H9 (cell line): ENCODE data around the gene IGLON5. TPM values are rescaled to one million over a fixed set of nuclear protein-coding genes. Genes with fewer than 3 reads are reported as not detected.
A peak's percentile ranks its signal among the peaks of the same experiment; 100 is the strongest.

Source experiments
- DNase-seq: peaks from one replicate; pipeline ENCODE4 v3.0.0-alpha.2; 2017
- H2AFZ ChIP-seq: one replicate; pipeline ENCODE4 v1.6.1; 2013; ENCODE audit warnings: mild to moderate bottlenecking, low read length, control low read depth, moderate library complexity
- H2AK5ac ChIP-seq: 2 replicates; pipeline ENCODE4 v1.6.1; 2013; ENCODE audit warnings: low read length, control low read depth, mixed read lengths; ENCODE audit not compliant: insufficient read length
- H2BK120ac ChIP-seq: one replicate; pipeline ENCODE4 v1.6.1; 2013; ENCODE audit warnings: low read depth, mild to moderate bottlenecking, low read length, control low read depth, inconsistent platforms; ENCODE audit not compliant: poor library complexity, severe bottlenecking
- H2BK12ac ChIP-seq: 2 replicates; pipeline ENCODE4 v1.6.1; 2013; ENCODE audit warnings: low read length, control low read depth, mixed read lengths, low read depth; ENCODE audit not compliant: insufficient read length
- H2BK15ac ChIP-seq: 2 replicates; pipeline ENCODE4 v1.6.1; 2013; ENCODE audit warnings: low read depth, low read length, control low read depth
- H2BK20ac ChIP-seq: one replicate; pipeline ENCODE4 v1.6.1; 2013; ENCODE audit warnings: low read depth, mild to moderate bottlenecking, low read length, control low read depth, inconsistent platforms; ENCODE audit not compliant: poor library complexity, severe bottlenecking
- H2BK5ac ChIP-seq: 2 replicates; pipeline ENCODE4 v1.6.1; 2013; ENCODE audit warnings: low read length, control low read depth, mixed read lengths; ENCODE audit not compliant: insufficient read length
- H3K14ac ChIP-seq: 2 replicates; pipeline ENCODE4 v1.6.1; 2013; ENCODE audit warnings: low read length, control low read depth; ENCODE audit not compliant: insufficient read depth
- H3K18ac ChIP-seq: 2 replicates; pipeline ENCODE4 v1.6.1; 2013; ENCODE audit warnings: low read depth, mild to moderate bottlenecking, mixed read lengths, low read length, control low read depth; ENCODE audit not compliant: insufficient read length
- H3K23ac ChIP-seq: 2 replicates; pipeline ENCODE4 v1.6.1; 2013; ENCODE audit warnings: low read length, control low read depth, mixed read lengths, low read depth; ENCODE audit not compliant: insufficient read length
- H3K23me2 ChIP-seq: 2 replicates; pipeline ENCODE4 v1.6.1; 2013; ENCODE audit warnings: low read depth, mild to moderate bottlenecking, mixed read lengths, low read length, control low read depth; ENCODE audit not compliant: insufficient read length, poor library complexity, severe bottlenecking
- H3K27ac ChIP-seq: 2 replicates; pipeline ENCODE4 v1.5.1; 2013; ENCODE audit warnings: low read length, control low read depth, mixed read lengths, low read depth; ENCODE audit not compliant: insufficient read length
- H3K27me3 ChIP-seq: 2 replicates; pipeline ENCODE4 v1.6.1; 2013; ENCODE audit warnings: low read length, control low read depth, inconsistent platforms; ENCODE audit not compliant: insufficient read depth
- H3K4ac ChIP-seq: 2 replicates; pipeline ENCODE4 v1.6.1; 2013; ENCODE audit warnings: low read depth, mild to moderate bottlenecking, control low read depth, inconsistent platforms, low read length, moderate library complexity
- H3K4me1 ChIP-seq: 2 replicates; pipeline ENCODE4 v1.6.1; 2013; ENCODE audit warnings: low read length, control low read depth, inconsistent platforms; ENCODE audit not compliant: insufficient read depth
- H3K4me2 ChIP-seq: 2 replicates; pipeline ENCODE4 v1.6.1; 2013; ENCODE audit warnings: low read length, control low read depth, mixed read lengths; ENCODE audit not compliant: insufficient read length, insufficient read depth
- H3K56ac ChIP-seq: 2 replicates; pipeline ENCODE4 v1.6.1; 2013; ENCODE audit warnings: low read depth, mild to moderate bottlenecking, mixed read lengths, low read length, control low read depth; ENCODE audit not compliant: insufficient read length
- H3K79me1 ChIP-seq: 2 replicates; pipeline ENCODE4 v1.6.1; 2013; ENCODE audit warnings: low read depth, mild to moderate bottlenecking, moderate library complexity, low read length, control low read depth, inconsistent platforms; ENCODE audit not compliant: insufficient read depth, poor library complexity, severe bottlenecking
- H3K79me2 ChIP-seq: 2 replicates; pipeline ENCODE4 v1.6.1; 2013; ENCODE audit warnings: low read length, control low read depth, inconsistent platforms; ENCODE audit not compliant: insufficient read depth
- H3K9ac ChIP-seq: 2 replicates; pipeline ENCODE4 v1.6.1; 2013; ENCODE audit warnings: low read length, control low read depth, mixed read lengths; ENCODE audit not compliant: insufficient read length; ENCODE audit errors: extremely low read depth
- H3K9me3 ChIP-seq: one replicate; pipeline ENCODE4 v1.6.1; 2013; ENCODE audit warnings: low read depth, low read length, inconsistent platforms; ENCODE audit not compliant: control insufficient read depth
- H3T11ph ChIP-seq: one replicate; pipeline ENCODE4 v1.6.1; 2013; ENCODE audit warnings: mild to moderate bottlenecking, low read length, control low read depth, inconsistent platforms
- H4K20me1 ChIP-seq: one replicate; pipeline ENCODE4 v1.6.1; 2013; ENCODE audit not compliant: control insufficient read depth, insufficient read length, insufficient read depth
- H4K5ac ChIP-seq: 2 replicates; pipeline ENCODE4 v1.6.1; 2013; ENCODE audit warnings: low read depth, mild to moderate bottlenecking, mixed read lengths, low read length, control low read depth; ENCODE audit not compliant: insufficient read length
- H4K8ac ChIP-seq: replicated peaks from 2 replicates; pipeline ENCODE4 v1.6.1; 2013; ENCODE audit warnings: low read length, control low read depth, mixed read lengths, low read depth; ENCODE audit not compliant: insufficient read length
- H4K91ac ChIP-seq: 2 replicates; pipeline ENCODE4 v1.6.1; 2013; ENCODE audit warnings: low read depth, mild to moderate bottlenecking, moderate library complexity, mixed read lengths, low read length, control low read depth; ENCODE audit not compliant: insufficient read length
- H3K27ac Mint-ChIP-seq, 3 experiments: 2 replicates in 2 of 3; 3 replicates in 1 of 3; pipeline ENCODE4 v1.8.0; 2020 to 2021; ENCODE audit warnings: mixed read lengths in 3 of 3, mild to moderate bottlenecking in 1 of 3, moderate library complexity in 1 of 3
- H3K27me3 Mint-ChIP-seq: 2 replicates; pipeline ENCODE4 v1.8.0; 2021; ENCODE audit warnings: low read depth, mild to moderate bottlenecking, moderate library complexity, mixed read lengths
- H3K36me3 Mint-ChIP-seq, 3 experiments: 2 replicates in 2 of 3; 3 replicates in 1 of 3; pipeline ENCODE4 v1.8.0; 2020 to 2021; ENCODE audit warnings: low read depth in 3 of 3, mixed read lengths in 3 of 3; ENCODE audit not compliant: insufficient read depth in 1 of 3
- H3K4me1 Mint-ChIP-seq, 2 experiments: 2 replicates each; pipeline ENCODE4 v1.8.0; 2020; ENCODE audit warnings: mixed read lengths in 2 of 2
- H3K4me3 Mint-ChIP-seq, 2 experiments: 2 replicates in 1 of 2; 3 replicates in 1 of 2; pipeline ENCODE4 v1.8.0; 2020 to 2021; ENCODE audit warnings: mild to moderate bottlenecking in 2 of 2, mixed read lengths in 2 of 2, moderate library complexity in 1 of 2
- H3K9me3 Mint-ChIP-seq, 2 experiments: 2 replicates in 1 of 2; 3 replicates in 1 of 2; pipeline ENCODE4 v1.8.0; 2020; ENCODE audit warnings: mild to moderate bottlenecking in 2 of 2, mixed read lengths in 2 of 2, moderate library complexity in 1 of 2
- WGBS: extraction: QIAGEN DNeasy Blood & Tissue Kit; methylation state at CpG from one replicate; pipeline ENCODE4 v1.1.7; 2013; ENCODE audit warnings: missing lambda C conversion rate, low lambda C conversion rate, mixed read lengths; ENCODE audit not compliant: insufficient read length; ENCODE audit errors: extremely low coverage; 5-methylcytosine and 5-hydroxymethylcytosine counted together
- total RNA-seq: library from RNA; stranded (reverse); gene quantifications from 2 replicates; pipeline ENCODE4 v1.2.1, GENCODE V29; 2021
- TF ChIP-seq, protein P1 (sequence below): fragments of 200-600 bp; sonication (generic); conservative IDR thresholded peaks from 3 replicates; pipeline ENCODE4 v1.8.0; 2021; ENCODE audit warnings: antibody characterized with exemption, mild to moderate bottlenecking

IGLON5 gene
- total RNA-seq, 1 experiment from 2014 or later, result 41.4 TPM

GRCh38 chr19:51365965-51366388 lies 54.5 kb downstream of the IGLON5 start, which contains the start of gene ETFB:
TSS of gene ETFB (minus strand) at chr19:51366388. CDS start at chr19:51366326, 62 bp downstream.
- Histone ChIP-seq H3K79me1 (no peaks in the 10 kb centered on the region), H3K9ac (peak within 1 kb of the TSS; percentile 62), H3K9me3 (no peaks in the 10 kb centered on the region), H3K27ac (no peak within 1 kb of the TSS), H3K4ac (no peak within 1 kb of the TSS), H4K8ac (no peak within 1 kb of the TSS), H3K4me1 (no peaks in the 10 kb centered on the region), H3K23me2 (peaks cover 21% of the 10 kb centered on the region), H3K18ac (no peak within 1 kb of the TSS), H3K4me2 (peak within 1 kb of the TSS; percentile 89), H4K5ac (no peak within 1 kb of the TSS), H3T11ph (no peak within 1 kb of the TSS), H2AFZ (no peak within 1 kb of the TSS), H2BK15ac (no peak within 1 kb of the TSS), H2BK120ac (no peak within 1 kb of the TSS), H2AK5ac (no peak within 1 kb of the TSS), H3K79me2 (no peaks in the 10 kb centered on the region), H3K56ac (no peak within 1 kb of the TSS), H3K27me3 (no peaks in the 10 kb centered on the region), H4K20me1 (no peaks in the 10 kb centered on the region), H3K14ac (no peak within 1 kb of the TSS; the same call in 1 of the 2 replicates), H2BK5ac (no peak within 1 kb of the TSS), H4K91ac (no peak within 1 kb of the TSS), H2BK12ac (no peak within 1 kb of the TSS), H2BK20ac (no peak within 1 kb of the TSS), H3K23ac (no peak within 1 kb of the TSS)
- Mint-ChIP-seq H3K9me3 (no peaks in the 10 kb centered on the region), H3K36me3 (no peaks in the 10 kb centered on the region), H3K27ac (peak within 1 kb of the TSS; percentile 92 to 98 (median 97)), H3K27me3 (peaks cover 5% of the 10 kb centered on the region), H3K4me1 (peaks cover 36 to 40% of the 10 kb centered on the region in 2 experiments), H3K4me3 (peak within 1 kb of the TSS; percentile 95 to 100)
- TF ChIP-seq, protein P1, sequence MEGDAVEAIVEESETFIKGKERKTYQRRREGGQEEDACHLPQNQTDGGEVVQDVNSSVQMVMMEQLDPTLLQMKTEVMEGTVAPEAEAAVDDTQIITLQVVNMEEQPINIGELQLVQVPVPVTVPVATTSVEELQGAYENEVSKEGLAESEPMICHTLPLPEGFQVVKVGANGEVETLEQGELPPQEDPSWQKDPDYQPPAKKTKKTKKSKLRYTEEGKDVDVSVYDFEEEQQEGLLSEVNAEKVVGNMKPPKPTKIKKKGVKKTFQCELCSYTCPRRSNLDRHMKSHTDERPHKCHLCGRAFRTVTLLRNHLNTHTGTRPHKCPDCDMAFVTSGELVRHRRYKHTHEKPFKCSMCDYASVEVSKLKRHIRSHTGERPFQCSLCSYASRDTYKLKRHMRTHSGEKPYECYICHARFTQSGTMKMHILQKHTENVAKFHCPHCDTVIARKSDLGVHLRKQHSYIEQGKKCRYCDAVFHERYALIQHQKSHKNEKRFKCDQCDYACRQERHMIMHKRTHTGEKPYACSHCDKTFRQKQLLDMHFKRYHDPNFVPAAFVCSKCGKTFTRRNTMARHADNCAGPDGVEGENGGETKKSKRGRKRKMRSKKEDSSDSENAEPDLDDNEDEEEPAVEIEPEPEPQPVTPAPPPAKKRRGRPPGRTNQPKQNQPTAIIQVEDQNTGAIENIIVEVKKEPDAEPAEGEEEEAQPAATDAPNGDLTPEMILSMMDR, result no peak
- WGBS, result no CpG with 5 or more reads among the region's 27 CpGs
- no peak for DNase-seq
